H1 (cell line): Measurements from ENCODE around the gene PLD5. TPM values are rescaled to one million over a fixed set of nuclear protein-coding genes. Genes with fewer than 3 reads are reported as not detected.
A peak's percentile ranks its signal among the peaks of the same experiment; 100 is the strongest.
"Not testable (repeated sequence)": the region's sequence is repeated elsewhere in the genome, so short reads cannot be mapped to it uniquely, and the experiment has no call there.

Source experiments
- CTCF ChIA-PET: fragments of 300-600 bp; sonication (Branson Sonifier 250); formaldehyde crosslinking; loops from one replicate; lab custom pipeline; 2021; ENCODE audit not compliant: partially characterized antibody; lab: Charles Lee
- POLR2A ChIA-PET: fragments of 300-600 bp; sonication (Branson Sonifier 250); formaldehyde crosslinking; loops from one replicate; lab custom pipeline; 2021; ENCODE audit warnings: inconsistent platforms; ENCODE audit not compliant: partially characterized antibody; lab: Charles Lee
- DNase-seq, 2 experiments: peaks; one replicate each; pipeline versions ENCODE4 v3.0.0 to v3.0.0-alpha.2; 2010 to 2022; ENCODE audit warnings: low spot score in 2 of 2, low read depth in 1 of 2, mixed read lengths in 1 of 2
- FAIRE-seq: peaks from 2 replicates; lab custom pipeline; 2011; peaks lifted over from hg19 to GRCh38; lab: Jason Lieb, UNC
- H2AFZ ChIP-seq: 2 replicates; pipeline ENCODE4 v1.8.1; 2012; ENCODE audit warnings: low read length, inconsistent platforms
- H2AK5ac ChIP-seq: 2 replicates; pipeline ENCODE4 v1.6.1; 2013; ENCODE audit warnings: low read depth, low read length
- H2BK120ac ChIP-seq: replicated peaks from 2 replicates; pipeline ENCODE3; 2013; ENCODE audit warnings: low read depth, low read length, inconsistent platforms
- H2BK12ac ChIP-seq: 2 replicates; pipeline ENCODE4 v1.6.1; 2013; ENCODE audit warnings: low read depth, low read length
- H2BK15ac ChIP-seq: 2 replicates; pipeline ENCODE4 v1.6.1; 2013; ENCODE audit warnings: low read length
- H2BK20ac ChIP-seq: 2 replicates; pipeline ENCODE4 v1.6.1; 2013; ENCODE audit warnings: low read length
- H2BK5ac ChIP-seq: 2 replicates; pipeline ENCODE4 v1.6.1; 2013; ENCODE audit warnings: low read depth, low read length
- H3K14ac ChIP-seq: 2 replicates; pipeline ENCODE4 v1.6.1; 2013; ENCODE audit warnings: inconsistent platforms; ENCODE audit not compliant: insufficient read length
- H3K18ac ChIP-seq: 2 replicates; pipeline ENCODE4 v1.6.1; 2013; ENCODE audit warnings: low read length; ENCODE audit errors: extremely low read depth
- H3K23ac ChIP-seq: 2 replicates; pipeline ENCODE4 v1.6.1; 2013; ENCODE audit warnings: inconsistent platforms; ENCODE audit not compliant: insufficient read length
- H3K23me2 ChIP-seq: 2 replicates; pipeline ENCODE4 v1.6.1; 2013; ENCODE audit warnings: low read depth, low read length
- H3K27ac ChIP-seq: 2 replicates; pipeline ENCODE4 v1.6.1; 2011; ENCODE audit warnings: low read depth, low read length, inconsistent platforms
- H3K27me3 ChIP-seq, 4 experiments: replicated peaks in 1 of 4; 1 replicate in 1 of 4; 2 replicates in 3 of 4; pipeline versions ENCODE4 v1.6.1 to v1.8.1; 2011 to 2013; ENCODE audit warnings: low read length in 3 of 4, mild to moderate bottlenecking in 3 of 4, inconsistent platforms in 2 of 4, mixed read lengths in 2 of 4, moderate library complexity in 1 of 4; ENCODE audit not compliant: control insufficient read depth in 3 of 4, insufficient read depth in 3 of 4; ENCODE audit errors: extremely low read depth in 1 of 4
- H3K36me3 ChIP-seq, 4 experiments: 2 replicates each; pipeline versions ENCODE4 v1.6.1 to v1.8.1; 2011 to 2013; ENCODE audit warnings: mild to moderate bottlenecking in 4 of 4, low read length in 3 of 4, moderate library complexity in 2 of 4, control low read depth in 1 of 4, inconsistent platforms in 1 of 4; ENCODE audit not compliant: insufficient read depth in 4 of 4, control insufficient read depth in 2 of 4
- H3K4ac ChIP-seq: replicated peaks from 2 replicates; pipeline ENCODE3; 2013; ENCODE audit warnings: low read length, low read depth, mixed read lengths, inconsistent platforms; ENCODE audit not compliant: insufficient read length
- H3K4me1 ChIP-seq, 4 experiments: replicated peaks in 1 of 4; 1 replicate in 1 of 4; 2 replicates in 3 of 4; pipeline versions ENCODE4 v1.6.1 to v1.8.1; 2011 to 2013; ENCODE audit warnings: low read length in 3 of 4, inconsistent platforms in 2 of 4, mixed read lengths in 1 of 4; ENCODE audit not compliant: insufficient read depth in 4 of 4, control insufficient read depth in 3 of 4
- H3K4me2 ChIP-seq, 2 experiments: 2 replicates each; pipeline versions ENCODE4 v1.6.1 to v1.8.1; 2011 to 2013; ENCODE audit warnings: low read depth in 2 of 2, low read length in 2 of 2, control low read depth in 1 of 2, inconsistent platforms in 1 of 2, mild to moderate bottlenecking in 1 of 2; ENCODE audit not compliant: insufficient read depth in 1 of 2
- H3K4me3 ChIP-seq, 4 experiments: fragments of 200-600, 300-600 bp in 1 of 4; sonication (generic), shearing (Covaris generic), sonication (Bioruptor Twin) in 1 of 4; 2 replicates each; pipeline versions ENCODE4 v1.5.1 to v1.8.1; 2011 to 2016; ENCODE audit warnings: low read length in 4 of 4, low read depth in 3 of 4, control low read depth in 2 of 4, inconsistent platforms in 2 of 4, mild to moderate bottlenecking in 2 of 4, mixed read lengths in 1 of 4, moderate library complexity in 1 of 4; ENCODE audit not compliant: insufficient read depth in 2 of 4; ENCODE audit errors: extremely low read depth in 1 of 4
- H3K56ac ChIP-seq: replicated peaks from 2 replicates; pipeline ENCODE3; 2013; ENCODE audit warnings: low read depth, mild to moderate bottlenecking, mixed read lengths, low read length, inconsistent platforms; ENCODE audit not compliant: insufficient read length
- H3K79me1 ChIP-seq: 2 replicates; pipeline ENCODE4 v1.6.1; 2013; ENCODE audit warnings: low read depth, low read length, control low read depth
- H3K79me2 ChIP-seq, 2 experiments: 2 replicates each; pipeline versions ENCODE4 v1.6.1 to v1.8.1; 2012 to 2013; ENCODE audit warnings: low read length in 2 of 2, mild to moderate bottlenecking in 2 of 2, inconsistent platforms in 1 of 2; ENCODE audit not compliant: insufficient read depth in 2 of 2, control insufficient read depth in 1 of 2
- H3K9ac ChIP-seq, 4 experiments: replicated peaks in 1 of 4; 1 replicate in 1 of 4; 2 replicates in 3 of 4; pipeline versions ENCODE4 v1.6.1 to v1.8.1; 2011 to 2013; ENCODE audit warnings: low read depth in 3 of 4, low read length in 3 of 4, control low read depth in 2 of 4, mild to moderate bottlenecking in 2 of 4, moderate library complexity in 2 of 4, inconsistent platforms in 1 of 4; ENCODE audit errors: extremely low read depth in 1 of 4
- H3K9me3 ChIP-seq, 2 experiments: 2 replicates each; pipeline versions ENCODE4 v1.6.1 to v1.8.1; 2012 to 2013; ENCODE audit warnings: mild to moderate bottlenecking in 2 of 2, moderate library complexity in 2 of 2, control low read depth in 1 of 2, inconsistent platforms in 1 of 2, low read depth in 1 of 2, low read length in 1 of 2, mixed read lengths in 1 of 2; ENCODE audit not compliant: insufficient read depth in 2 of 2
- H4K20me1 ChIP-seq, 2 experiments: replicated peaks in 1 of 2; 2 replicates each; pipeline versions ENCODE3 to v1.8.1; 2011 to 2013; ENCODE audit warnings: inconsistent platforms in 2 of 2, low read length in 2 of 2, mild to moderate bottlenecking in 1 of 2; ENCODE audit not compliant: insufficient read depth in 2 of 2, control insufficient read depth in 1 of 2
- H4K5ac ChIP-seq: 2 replicates; pipeline ENCODE4 v1.6.1; 2013; ENCODE audit warnings: low read length, low read depth, mixed read lengths, inconsistent platforms; ENCODE audit not compliant: insufficient read length
- H4K8ac ChIP-seq: 2 replicates; pipeline ENCODE4 v1.8.0; 2013; ENCODE audit warnings: mild to moderate bottlenecking, moderate library complexity, low read length, inconsistent platforms; ENCODE audit not compliant: insufficient read depth; ENCODE audit errors: extremely low read depth
- H4K91ac ChIP-seq: replicated peaks from 2 replicates; pipeline ENCODE3; 2013; ENCODE audit warnings: low read length, mixed read lengths, inconsistent platforms; ENCODE audit not compliant: insufficient read length
- EP300 ChIP-seq, 2 experiments: IDR thresholded peaks; 1 replicate in 1 of 2; 2 replicates in 1 of 2; pipeline ENCODE4 v1.6.1; 2011 to 2012; ENCODE audit warnings: low read depth in 2 of 2, low read length in 2 of 2, mild to moderate bottlenecking in 2 of 2, borderline replicate concordance in 1 of 2, inconsistent platforms in 1 of 2, moderate library complexity in 1 of 2
- KDM1A ChIP-seq: fragments of 200-600, 300-600 bp; sonication (generic); IDR thresholded peaks from 2 replicates; pipeline ENCODE4 v1.7.1; 2016; ENCODE audit warnings: mild to moderate bottlenecking, low read length, borderline replicate concordance
- WGBS, 2 experiments: shearing (Covaris generic) in 1 of 2; methylation state at CpG; one replicate each; pipeline versions ENCODE4 v1.1.6 to v1.1.7; 2013 to 2015; ENCODE audit warnings: low lambda C conversion rate in 2 of 2, mixed read lengths in 2 of 2, inconsistent platforms in 1 of 2, low coverage in 1 of 2, missing lambda C conversion rate in 1 of 2; ENCODE audit not compliant: insufficient replicate concordance in 2 of 2, insufficient coverage in 1 of 2, insufficient read length in 1 of 2; ENCODE audit errors: extremely low coverage in 1 of 2, missing lambda C conversion rate in 1 of 2; 5-methylcytosine and 5-hydroxymethylcytosine counted together
- polyA plus RNA-seq, 7 experiments: library from polyadenylated mRNA; depleted of rRNA in 3 of 7; stranded (reverse) in 5 of 7; unstranded in 2 of 7; fragments of >200 nt in 5 of 7; fragments of 200-250 nt in 2 of 7; gene quantifications; 1 replicate in 5 of 7; 2 replicates in 1 of 7; 4 replicates in 1 of 7; pipeline versions ENCODE4 v1.2.1 to v1.2.3, GENCODE V29; 2011 to 2013; ENCODE audit warnings: missing spikeins in 2 of 7, mixed read lengths in 2 of 7
- total RNA-seq: library from RNA; stranded (reverse); fragmentation: NEBNext Ultra II Directional; extraction: Animal tissue kit (Norgen Biotek cat#: 25700); gene quantifications from 2 replicates; pipeline ENCODE4 v1.2.1, GENCODE V29; 2021

Gene PLD5
- total and polyA plus RNA-seq, 2 of the 8 experiments (the other 6 are each of a cell fraction or from before 2014, with no cell fraction given) = 0.86 to 8.5 TPM

DNA sequence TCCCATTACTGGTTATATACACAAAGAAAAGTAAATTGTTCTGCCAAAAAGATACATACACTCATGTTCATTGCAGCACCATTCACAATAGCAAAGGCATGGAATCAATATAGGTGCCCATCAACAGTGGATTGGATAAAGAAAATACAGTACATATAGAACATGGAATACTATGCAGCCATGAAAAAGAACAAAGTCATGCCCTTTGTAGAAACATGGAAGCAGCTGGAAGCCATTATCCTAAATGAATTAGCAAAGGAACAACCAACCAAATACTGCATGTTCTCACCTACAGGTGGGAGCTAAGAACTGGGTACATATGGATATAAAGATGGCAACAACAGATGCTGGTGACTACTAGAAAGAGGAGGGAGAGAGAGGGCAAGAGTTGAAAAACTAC, 132.6 kb downstream of the PLD5 start:
- Histone ChIP-seq H3K27ac (no peak overlapping the region), H3K14ac (no peak overlapping the region), H3K79me2 (no peaks in the 10 kb centered on the region), H2AFZ (no peak overlapping the region), H2BK120ac (no peak overlapping the region), H3K18ac (no peak overlapping the region), H3K4me3 (no peak overlapping the region), H3K23ac (no peak overlapping the region), H3K36me3 (no peaks in the 10 kb centered on the region), H3K56ac (no peak overlapping the region), H3K4me1 (no peaks in the 10 kb centered on the region), H4K8ac (no peak overlapping the region), H3K79me1 (no peaks in the 10 kb centered on the region), H3K9me3 (0 out of 4 replicates have a peak, but pooled peaks cover 0 to 6% of the 10 kb centered on the region in 2 experiments), H2BK12ac (no peak overlapping the region), H2BK20ac (no peak overlapping the region), H2BK15ac (no peak overlapping the region), H3K4ac (no peak overlapping the region), H3K9ac (no peak overlapping the region), H3K23me2 (no peaks in the 10 kb centered on the region), H4K91ac (no peak overlapping the region), H4K5ac (no peak overlapping the region), H2BK5ac (no peak overlapping the region), H3K27me3 (no peaks in the 10 kb centered on the region), H2AK5ac (no peak overlapping the region), H3K4me2 (no peak overlapping the region), H4K20me1 (no peaks in the 10 kb centered on the region)
- FAIRE-seq (no peak), DNase-seq (no peak)
- POLR2A ChIA-PET = no interaction called here
- CTCF ChIA-PET = no interaction called here
- TF ChIP-seq EP300 (IDR thresholded peaks at IDR 0.05; ENCODE audit: borderline replicate concordance in 1 of 2, low read depth in 2 of 2, low read length in 2 of 2) (no peak), KDM1A (peak; percentile 79; the same call in 1 of the 2 replicates)

DNA sequence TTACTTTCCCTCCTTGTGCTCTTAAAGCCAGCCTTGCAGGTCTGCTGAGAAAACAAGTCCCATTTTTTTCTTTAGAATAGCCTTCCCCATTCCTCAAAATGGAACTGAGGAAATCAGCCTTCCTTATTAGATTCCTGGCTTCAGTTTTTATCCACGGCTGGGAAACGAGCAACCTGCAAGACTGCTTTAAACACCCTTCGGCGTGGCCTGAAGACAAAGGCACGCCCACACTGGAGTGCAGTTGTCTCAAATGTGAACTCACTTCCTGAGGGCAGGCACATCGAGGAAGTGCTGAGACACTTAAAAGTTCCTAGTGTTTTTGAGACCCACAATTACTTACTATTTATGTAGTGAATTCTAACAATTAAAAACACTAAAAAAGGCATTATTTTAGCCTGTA, 148.4 kb downstream of the PLD5 start:
- H3K23ac ChIP-seq, H3K14ac ChIP-seq, H2BK5ac ChIP-seq, H4K91ac ChIP-seq, H4K20me1 ChIP-seq, H2AK5ac ChIP-seq, H2BK20ac ChIP-seq, H2AFZ ChIP-seq, H3K79me2 ChIP-seq, H3K27me3 ChIP-seq, H3K4ac ChIP-seq, DNase-seq, H2BK12ac ChIP-seq, H4K5ac ChIP-seq, H4K8ac ChIP-seq, H3K9me3 ChIP-seq, CTCF ChIA-PET, POLR2A ChIA-PET, H3K79me1 ChIP-seq, H3K18ac ChIP-seq, H3K56ac ChIP-seq, H3K4me2 ChIP-seq, H3K4me3 ChIP-seq, H3K27ac ChIP-seq, H3K36me3 ChIP-seq, H3K9ac ChIP-seq, H3K4me1 ChIP-seq, FAIRE-seq, H3K23me2 ChIP-seq, H2BK120ac ChIP-seq, H2BK15ac ChIP-seq: not testable (repeated sequence)
- 94% methylated on average over 6 of the region's 6 CpGs; no CpG with 5 or more reads in 1 of the 2 experiments for WGBS, 2 experiments
